GM23338 (cell line): ENCODE results near the gene VAMP3. TPM values are rescaled to one million over a fixed set of nuclear protein-coding genes. Genes with fewer than 3 reads are reported as not detected.

Experiments
- ATAC-seq: fragments of 200-7000 bp; cut with Tn5 transposase; 3 replicates; pipeline ENCODE4 v1.9.1; 2020
- DNase-seq: peaks from one replicate; pipeline ENCODE4 v3.0.0-alpha.2; 2015; ENCODE audit warnings: low spot score
- H2AFZ ChIP-seq: fragments of 200-600 bp; sonication (generic); 2 replicates; pipeline ENCODE4 v1.8.0; 2016; ENCODE audit warnings: antibody characterized with exemption, mild to moderate bottlenecking, moderate library complexity
- H3F3A ChIP-seq: fragments of 200-600 bp; sonication (generic); replicated peaks from 2 replicates; pipeline ENCODE4 v1.8.0; 2017; ENCODE audit warnings: antibody characterized with exemption, mixed run types, low read depth
- H3K27ac ChIP-seq: fragments of 200-600 bp; sonication (generic); 2 replicates; pipeline ENCODE4 v1.6.1; 2016; ENCODE audit warnings: low read depth
- H3K27me3 ChIP-seq: fragments of 200-600 bp; sonication (generic); 2 replicates; pipeline ENCODE4 v1.8.0; 2016; ENCODE audit warnings: mild to moderate bottlenecking, mixed run types, moderate library complexity; ENCODE audit not compliant: insufficient read depth
- H3K36me3 ChIP-seq: fragments of 200-600 bp; sonication (generic); 2 replicates; pipeline ENCODE4 v1.8.0; 2016; ENCODE audit warnings: mild to moderate bottlenecking; ENCODE audit not compliant: insufficient read depth
- H3K4me1 ChIP-seq: fragments of 200-600 bp; sonication (generic); 2 replicates; pipeline ENCODE4 v1.8.0; 2016; ENCODE audit warnings: mild to moderate bottlenecking, moderate library complexity; ENCODE audit not compliant: insufficient read depth
- H3K4me2 ChIP-seq: fragments of 200-600 bp; sonication (generic); 2 replicates; pipeline ENCODE4 v1.7.1; 2017; ENCODE audit warnings: mixed run types
- H3K4me3 ChIP-seq: fragments of 200-600 bp; sonication (generic); 2 replicates; pipeline ENCODE4 v1.6.1; 2016; ENCODE audit warnings: mixed run types
- H3K79me2 ChIP-seq: fragments of 200-600 bp; sonication (generic); replicated peaks from 2 replicates; pipeline ENCODE4 v1.8.0; 2017; ENCODE audit warnings: mild to moderate bottlenecking; ENCODE audit not compliant: insufficient read depth
- H3K9me2 ChIP-seq: fragments of 200-600 bp; sonication (generic); 2 replicates; pipeline ENCODE4 v1.8.0; 2017; ENCODE audit not compliant: insufficient read depth
- H4K20me1 ChIP-seq: fragments of 200-600 bp; sonication (generic); replicated peaks from 2 replicates; pipeline ENCODE4 v1.8.0; 2017; ENCODE audit warnings: mild to moderate bottlenecking; ENCODE audit not compliant: insufficient read depth
- H3K27ac Mint-ChIP-seq: 2 replicates; pipeline ENCODE4 v1.8.0; 2020; ENCODE audit warnings: inconsistent platforms, mild to moderate bottlenecking, moderate library complexity, mixed read lengths
- H3K27me3 Mint-ChIP-seq: 3 replicates; pipeline ENCODE4 v1.8.0; 2022; ENCODE audit warnings: low read depth, mild to moderate bottlenecking, moderate library complexity, mixed read lengths, inconsistent platforms; ENCODE audit not compliant: insufficient read depth, poor library complexity
- H3K36me3 Mint-ChIP-seq: 3 replicates; pipeline ENCODE4 v1.8.0; 2021; ENCODE audit warnings: low read depth, mild to moderate bottlenecking, inconsistent platforms, moderate library complexity, mixed read lengths
- H3K4me1 Mint-ChIP-seq: 3 replicates; pipeline ENCODE4 v1.8.0; 2020; ENCODE audit warnings: mild to moderate bottlenecking, inconsistent platforms, mixed read lengths
- H3K4me3 Mint-ChIP-seq: 3 replicates; pipeline ENCODE4 v1.8.0; 2021; ENCODE audit warnings: moderate library complexity, mild to moderate bottlenecking, inconsistent platforms, mixed read lengths
- H3K9me3 Mint-ChIP-seq: 3 replicates; pipeline ENCODE4 v1.8.0; 2020; ENCODE audit warnings: moderate library complexity, mild to moderate bottlenecking, inconsistent platforms, mixed read lengths
- CREB1 ChIP-seq: fragments of 250-450 bp; sonication (Bioruptor Pico); IDR thresholded peaks from 2 replicates; pipeline ENCODE4 v1.5.0; 2020; ENCODE audit warnings: low read depth, mild to moderate bottlenecking, moderate library complexity
- CTCF ChIP-seq, 2 experiments: fragments of 200-600 bp in 1 of 2; sonication (generic) in 1 of 2; conservative IDR thresholded peaks; 2 replicates each; pipeline versions ENCODE4 v1.5.1 to v1.6.1; 2016 to 2017; ENCODE audit warnings: antibody characterized with exemption in 2 of 2, low read depth in 2 of 2, mild to moderate bottlenecking in 2 of 2, moderate library complexity in 1 of 2
- POLR2AphosphoS5 ChIP-seq: IDR thresholded peaks from 2 replicates; pipeline ENCODE4 v1.6.1; 2016; ENCODE audit warnings: antibody characterized with exemption, low read depth
- REST ChIP-seq: IDR thresholded peaks from one replicate; pipeline ENCODE4 v1.6.1; 2018; ENCODE audit warnings: antibody characterized with exemption; ENCODE audit not compliant: unreplicated experiment
- polyA plus RNA-seq: library from polyadenylated mRNA; unstranded; fragments of >200 nt; fragmentation: Nextera tagmentation; extraction: Ambion mirVana; gene quantifications from 2 replicates; pipeline ENCODE4 v1.2.1, GENCODE V29; 2016
- total RNA-seq: library from RNA; depleted of rRNA; stranded (reverse); fragments of >200 nt; shearing (Covaris generic); gene quantifications from 2 replicates; pipeline ENCODE4 v1.2.3, GENCODE V29; 2014

Gene VAMP3
- total and polyA plus RNA-seq, 2 experiments from 2014 or later: 16.3 to 43.0 TPM

GRCh38 chr1:7821282-7821681, 50.2 kb downstream of the VAMP3 start:
- H4K20me1 ChIP-seq: no peaks in the 10 kb centered on the region
- H3K36me3 ChIP-seq: peaks cover 1% of the 10 kb centered on the region; the same call in 1 of the 2 replicates
- Mint-ChIP-seq H3K4me3 (no peak overlapping the region), H3K36me3 (peaks cover 2% of the 10 kb centered on the region; the same call in 2 of the 3 replicates), H3K9me3 (no peaks in the 10 kb centered on the region), H3K27ac (no peak overlapping the region), H3K4me1 (no peaks in the 10 kb centered on the region), H3K27me3 (no peaks in the 10 kb centered on the region)
- H3K4me2 ChIP-seq: no peak overlapping the region
- no peaks in the 10 kb centered on the region for H3F3A ChIP-seq
- no peak overlapping the region for H3K4me3 ChIP-seq
- H3K27ac ChIP-seq: no peak overlapping the region
- no peak for ATAC-seq
- no peak for DNase-seq
- no peaks in the 10 kb centered on the region for H3K9me2 ChIP-seq
- no peaks in the 10 kb centered on the region for H3K79me2 ChIP-seq
- H3K27me3 ChIP-seq: no peaks in the 10 kb centered on the region
- H2AFZ ChIP-seq: no peak overlapping the region
- no peaks in the 10 kb centered on the region for H3K4me1 ChIP-seq
- TF ChIP-seq CREB1 (CRISPR knock-in tag): no peak
- no peak for TF ChIP-seq POLR2AphosphoS5
- no peak for TF ChIP-seq CTCF (conservative IDR thresholded peaks at IDR 0.05; ENCODE audit: low read depth in 2 of 2)

- Mint-ChIP-seq H3K27ac (no peak overlapping the region), H3K9me3 (no peaks in the 10 kb centered on the region), H3K4me1 (no peaks in the 10 kb centered on the region), H3K4me3 (no peak overlapping the region), H3K36me3 (peaks cover 10% of the 10 kb centered on the region), H3K27me3 (peaks cover 3% of the 10 kb centered on the region)
- Histone ChIP-seq H3F3A (no peaks in the 10 kb centered on the region), H2AFZ (no peak overlapping the region), H3K4me3 (no peak overlapping the region), H3K4me2 (no peak overlapping the region), H3K36me3 (peaks cover 12% of the 10 kb centered on the region; the same call in 1 of the 2 replicates), H3K27ac (peak overlapping the region; percentile 36; the same call in 1 of the 2 replicates), H3K27me3 (no peaks in the 10 kb centered on the region), H4K20me1 (no peaks in the 10 kb centered on the region), H3K9me2 (no peaks in the 10 kb centered on the region), H3K79me2 (no peaks in the 10 kb centered on the region), H3K4me1 (no peaks in the 10 kb centered on the region)
- ATAC-seq (no peak), DNase-seq (no peak)
- TF ChIP-seq REST: no peak
- no peak for TF ChIP-seq CTCF (conservative IDR thresholded peaks at IDR 0.05; ENCODE audit: low read depth in 2 of 2)
Measured at GRCh38 chr1:7824701-7825100, 53.6 kb downstream of the VAMP3 start.
